Activated CD8-positive, alpha-beta memory T cell treated with anti-CD3 and anti-CD28 coated beads, Interleukin-2, amount 50 U/mL, for 1 hour (primary cell): ENCODE data around the gene LZTR1.

Source experiments
- DNase-seq: peaks from one replicate; pipeline ENCODE4 v3.0.0-alpha.2; 2020; ENCODE audit errors: extremely low read depth

LZTR1 gene

DNA sequence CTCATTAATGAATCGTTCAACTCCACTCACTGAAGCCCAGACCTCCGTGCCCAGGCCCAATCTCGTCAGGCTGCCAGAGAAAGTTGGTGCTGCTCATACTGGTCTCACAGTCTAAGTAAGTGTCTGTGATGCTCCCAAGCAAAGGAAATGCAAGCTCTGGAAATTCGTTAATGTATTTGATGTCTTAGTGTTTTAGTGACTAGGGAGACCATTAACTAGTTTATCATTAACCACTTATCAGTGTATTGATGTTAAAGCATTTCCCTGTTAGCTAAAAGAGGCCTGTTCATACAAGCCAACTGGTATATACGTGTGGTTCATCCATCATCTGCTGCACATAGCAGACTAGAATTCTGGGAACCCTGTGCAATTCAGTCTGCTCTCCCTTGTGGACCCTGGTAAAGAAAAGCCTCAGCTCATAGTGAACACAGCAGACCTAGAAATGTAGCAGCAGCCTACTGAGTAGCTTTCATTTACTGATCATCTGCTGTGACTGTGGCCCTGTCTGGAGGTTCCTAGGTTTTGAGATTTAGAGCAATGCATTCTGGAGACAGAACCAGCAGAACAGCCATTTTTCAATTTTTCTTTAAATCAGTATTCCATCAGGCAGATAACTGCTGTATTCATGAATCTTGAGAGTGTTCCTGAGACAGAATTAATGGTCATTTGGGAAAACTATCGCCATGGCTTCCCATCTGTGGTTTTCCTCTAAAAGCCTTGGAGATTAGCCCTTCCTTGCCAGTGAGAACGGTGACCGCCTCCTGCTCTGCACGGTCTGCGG lies 30.8 kb upstream of the LZTR1 start:
- DNase-seq, result no peak

DNA sequence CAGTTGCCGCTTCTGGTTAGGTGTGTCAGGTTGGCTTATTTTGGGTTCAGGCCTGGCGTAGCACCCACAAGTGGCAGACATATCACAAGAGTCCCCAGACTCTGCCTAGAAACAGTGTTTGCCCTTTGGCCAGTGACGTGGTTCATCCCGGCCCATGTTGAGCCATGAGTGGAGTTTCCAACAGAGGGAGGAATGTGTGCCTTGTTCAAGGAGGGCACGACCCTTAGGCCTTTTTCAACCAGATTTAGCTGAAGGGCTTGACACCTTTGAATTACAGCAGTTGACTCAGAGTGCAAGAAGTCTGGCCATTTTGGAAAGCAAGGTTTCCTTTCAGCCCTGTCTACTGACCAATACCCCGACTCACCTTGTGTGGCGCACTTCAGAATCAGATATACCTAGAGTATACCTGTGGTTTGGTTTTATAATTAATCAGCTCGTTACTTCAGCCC lies 30.1 kb upstream of the LZTR1 start:
- DNase-seq, result no peak

DNA sequence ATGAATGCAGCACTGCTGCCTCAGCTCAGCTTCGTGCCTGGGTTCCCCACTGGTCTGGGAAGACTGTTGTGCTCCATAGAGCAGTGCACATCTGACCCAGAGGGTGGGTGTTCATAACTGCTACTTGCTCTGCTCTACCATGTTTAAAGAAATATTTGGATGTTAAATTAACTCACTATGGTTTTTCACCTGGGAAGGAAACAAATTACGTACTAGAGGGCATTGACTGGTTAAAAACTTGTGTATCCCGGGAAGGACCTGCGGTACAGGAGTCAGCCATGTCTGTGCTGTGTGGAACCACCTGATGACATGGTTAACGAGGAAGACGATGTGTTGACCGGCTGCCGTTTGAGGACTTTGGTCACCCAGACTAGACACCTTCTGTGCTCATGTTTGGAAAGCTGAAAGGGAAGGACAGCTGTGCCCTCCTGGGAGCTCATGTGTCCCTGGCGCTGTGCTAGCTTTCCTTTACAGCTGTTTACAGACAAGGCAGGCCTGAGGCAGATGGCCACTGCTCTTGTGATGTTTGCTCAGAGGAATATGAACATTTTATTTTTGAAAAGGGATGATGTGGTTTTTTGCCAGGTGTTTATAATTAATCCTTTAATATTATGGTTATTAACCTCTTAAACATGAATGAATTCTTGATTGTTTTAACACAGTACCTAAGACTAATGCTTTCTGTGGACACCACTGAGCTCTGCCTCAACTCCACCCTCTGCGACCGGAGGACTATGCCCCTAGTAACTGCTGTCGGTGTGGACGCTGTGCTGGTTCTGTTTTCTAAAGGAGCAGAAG lies 29.4 kb upstream of the LZTR1 start:
- DNase-seq, result no peak

DNA sequence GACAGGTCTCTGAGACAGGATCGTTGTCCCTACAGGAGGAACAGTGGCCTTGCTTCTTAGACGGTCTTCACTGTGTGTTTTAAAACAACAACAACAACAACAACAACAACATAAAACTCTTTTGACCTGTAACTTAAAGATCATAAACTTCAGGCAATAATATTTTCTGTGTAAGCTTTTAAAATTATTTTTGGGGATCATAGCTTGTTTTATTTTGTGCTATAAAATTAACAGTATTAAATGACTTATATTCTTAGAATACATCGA lies 28.8 kb upstream of the LZTR1 start:
- no peak for DNase-seq

DNA sequence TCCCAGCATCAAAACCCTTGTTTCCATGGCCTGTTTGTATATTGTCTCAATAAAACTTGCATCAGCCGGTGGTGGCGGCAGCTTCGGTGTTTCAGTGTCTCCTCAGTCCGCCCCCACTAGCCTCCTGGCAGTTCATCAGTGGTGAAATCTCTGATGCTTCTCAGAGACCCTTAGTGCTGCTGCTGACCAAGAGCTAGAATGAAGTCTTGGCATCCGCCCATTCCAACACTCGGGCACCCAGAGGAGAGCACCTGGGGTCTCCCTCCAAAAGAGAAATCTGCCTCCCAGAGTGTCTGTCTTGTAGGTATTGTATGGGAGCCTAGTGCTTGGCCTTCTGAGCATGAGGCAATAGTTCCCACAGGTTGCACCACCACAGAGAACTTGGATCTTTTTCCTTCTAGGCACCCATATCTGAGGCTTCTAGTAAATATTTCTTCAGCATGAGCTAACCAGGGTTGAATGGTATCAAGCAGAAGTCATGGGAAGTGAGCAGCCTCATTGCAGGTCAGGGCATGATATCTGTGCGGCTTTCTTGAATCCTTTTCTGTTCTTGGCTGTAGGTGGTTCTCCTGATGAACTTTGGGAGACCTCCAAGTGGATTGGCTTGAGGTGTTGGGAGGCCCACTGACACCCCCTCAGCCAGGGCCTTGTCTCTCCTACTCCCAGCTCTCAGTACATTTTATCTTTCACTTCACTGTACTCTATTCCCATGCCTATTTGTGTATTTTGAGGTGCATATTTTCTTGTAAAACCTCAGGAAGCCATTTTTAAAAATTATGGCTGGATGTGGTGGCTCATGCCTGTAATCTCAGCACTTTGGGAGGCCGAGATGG lies 28.2 kb upstream of the LZTR1 start:
- no peak for DNase-seq

DNA sequence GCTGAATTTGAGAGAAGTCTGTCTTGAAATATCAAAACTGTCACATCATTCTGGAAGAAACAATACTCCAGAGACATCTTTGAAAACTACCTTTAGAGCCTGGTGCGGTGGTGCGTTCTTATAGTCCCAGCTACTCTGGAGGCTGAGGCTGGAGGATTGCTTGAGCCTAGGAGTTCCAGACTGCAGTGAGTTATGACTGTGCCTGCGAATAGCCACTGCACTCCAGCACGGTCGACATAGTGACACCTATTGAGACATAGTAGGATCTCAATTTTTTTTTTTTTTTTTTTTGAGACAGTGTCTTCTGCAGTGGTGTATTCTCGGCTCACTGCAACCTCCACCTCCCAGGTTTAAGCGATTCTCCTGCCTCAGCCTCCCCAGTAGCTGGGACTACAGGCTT lies 26.5 kb upstream of the LZTR1 start:
- no peak for DNase-seq

DNA sequence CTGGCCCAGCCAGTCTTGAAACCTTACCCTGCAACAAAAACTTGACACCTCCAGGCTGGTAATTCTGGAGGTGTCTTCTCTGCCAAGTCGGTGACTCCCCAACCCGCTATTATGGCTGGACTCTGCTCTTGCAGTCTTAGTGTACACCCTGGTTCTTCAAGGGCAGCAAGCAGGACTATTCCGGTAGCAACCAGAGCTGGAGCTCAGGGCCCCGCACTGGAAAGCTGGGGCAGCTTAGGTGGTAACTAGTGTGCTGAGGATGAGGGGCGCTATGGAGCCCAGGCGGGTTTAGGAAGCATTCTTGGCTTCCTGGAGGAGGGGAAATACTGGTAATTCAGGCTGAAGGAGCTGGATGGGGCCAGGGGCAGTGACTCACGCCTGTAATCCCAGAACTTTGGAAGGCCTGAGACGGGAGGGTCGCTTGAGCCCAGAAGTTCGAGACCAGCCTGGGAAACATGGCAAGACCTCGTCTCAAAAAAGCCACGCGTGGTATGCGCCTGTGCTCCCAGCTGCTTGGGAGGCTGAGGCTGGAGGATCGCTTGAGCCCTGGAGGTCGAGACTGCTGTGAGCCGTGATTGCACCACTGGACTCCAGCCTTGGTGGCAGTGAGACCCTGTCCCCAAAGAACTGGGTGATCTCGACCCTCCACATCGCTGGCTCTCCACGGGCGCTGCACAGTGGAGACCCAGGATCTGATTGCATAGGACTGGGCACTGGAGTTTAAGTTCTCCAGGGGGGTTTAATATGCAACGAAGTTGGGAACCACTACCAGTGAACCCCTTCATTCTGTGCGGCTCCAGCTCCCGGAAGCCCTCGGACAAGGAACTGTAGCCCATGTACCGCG lies 25.6 kb upstream of the LZTR1 start:
- DNase-seq, result no peak

DNA sequence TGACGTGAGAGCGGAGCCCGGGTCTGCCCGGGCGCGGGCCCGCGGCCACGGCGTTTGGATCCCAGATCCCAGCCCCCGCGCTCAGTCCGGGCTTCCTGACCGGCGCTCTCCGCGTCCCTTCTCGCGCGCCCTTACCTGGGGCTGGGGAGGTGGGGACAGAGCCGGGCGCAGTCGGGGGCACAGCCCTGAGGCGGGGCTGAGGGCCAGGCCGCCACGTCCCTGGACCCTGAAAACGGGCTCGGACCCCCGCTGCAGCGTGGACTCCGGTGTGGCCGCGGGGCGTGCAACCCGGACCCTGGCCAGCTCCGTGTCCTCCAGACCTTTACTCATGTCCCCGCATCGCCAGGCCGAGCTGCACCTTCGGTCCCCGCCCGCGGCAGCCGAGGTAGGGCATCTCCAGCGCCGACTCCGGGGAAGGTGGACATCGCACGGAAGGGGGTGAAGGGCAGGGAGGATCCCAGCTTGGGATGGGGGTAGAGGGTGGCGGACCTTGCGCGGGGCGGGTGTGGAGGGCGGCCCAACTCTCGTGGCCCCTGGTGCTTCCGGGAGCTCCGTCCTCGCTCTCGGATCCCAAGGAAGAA lies 24.9 kb upstream of the LZTR1 start:
- DNase-seq, result no peak

DNA sequence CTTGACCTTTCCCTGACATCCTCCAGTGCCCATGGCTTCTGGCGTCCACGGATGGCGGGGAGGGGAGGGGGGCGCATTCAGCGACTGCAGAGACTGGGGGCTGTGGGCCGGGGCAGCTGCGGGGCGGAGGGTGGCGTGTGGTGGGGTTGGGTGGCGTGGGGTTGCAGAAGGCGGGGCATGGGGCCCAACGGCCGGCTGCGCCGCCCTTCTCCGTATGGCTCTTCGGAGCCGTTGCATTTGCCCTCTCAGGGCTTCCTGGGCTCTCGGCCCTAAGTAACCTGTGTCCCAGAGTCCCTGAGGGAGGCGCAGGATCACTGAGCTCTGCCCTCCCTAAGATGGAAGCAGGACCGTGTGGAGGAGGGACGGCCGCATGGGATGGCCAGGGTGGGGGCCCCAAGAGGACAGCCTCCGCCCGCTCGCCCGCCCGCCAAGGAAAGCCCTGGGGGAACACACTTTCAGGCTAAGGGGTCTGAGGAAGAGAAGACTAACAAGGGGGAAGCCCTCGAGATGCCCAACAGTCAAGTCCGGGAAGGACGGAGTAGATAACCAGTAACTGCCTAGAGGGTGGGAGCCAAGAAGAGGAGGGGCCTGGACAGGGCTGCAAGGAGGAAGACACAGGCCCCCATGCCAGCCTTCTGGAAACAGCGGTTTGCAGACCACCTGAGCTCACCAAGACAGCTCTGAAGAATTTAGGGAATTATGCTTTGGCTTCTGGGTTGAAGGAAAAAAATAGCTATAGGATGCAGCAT lies 24.2 kb upstream of the LZTR1 start:
- no peak for DNase-seq

DNA sequence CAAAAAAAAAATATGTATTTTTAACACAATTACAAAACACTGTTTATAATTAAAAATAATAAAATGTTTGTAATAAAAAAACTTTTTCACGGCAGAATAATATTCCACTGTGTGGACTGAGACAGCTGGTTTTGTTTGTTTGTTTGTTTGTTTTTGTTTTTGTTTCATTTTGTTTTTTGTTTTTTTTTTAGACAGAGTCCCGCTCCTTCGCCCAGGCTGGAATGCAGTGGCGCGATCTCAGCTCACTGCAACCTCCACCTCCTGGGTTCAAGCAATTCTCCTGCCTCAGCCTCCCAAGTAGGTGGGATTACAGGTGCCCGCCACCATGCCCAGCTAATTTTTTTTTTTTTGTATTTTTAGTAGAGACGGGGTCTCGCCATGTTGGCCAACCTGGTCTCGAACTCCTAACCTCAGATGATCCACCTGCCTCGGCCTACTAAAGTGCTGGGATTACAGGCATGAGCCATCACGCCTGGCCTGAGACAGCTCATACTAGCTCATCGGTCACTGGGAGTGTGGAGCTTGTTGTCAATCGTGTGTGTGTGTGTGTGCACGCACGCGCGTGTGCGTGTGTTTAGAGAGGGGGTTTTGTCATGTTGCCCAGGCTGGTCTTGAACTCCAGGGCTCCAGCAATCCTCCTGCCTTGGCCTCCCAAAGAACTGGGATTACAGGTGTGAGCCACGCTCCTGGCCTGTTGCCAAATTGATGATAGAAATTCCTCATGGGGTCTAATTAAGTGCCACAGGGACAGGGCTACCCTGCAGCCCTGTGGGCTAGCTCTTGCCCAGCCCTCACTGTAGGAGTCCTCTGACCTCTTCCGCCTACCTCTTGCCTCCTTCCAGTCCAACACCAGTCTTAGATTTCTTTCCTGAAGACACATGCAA lies 22.3 kb upstream of the LZTR1 start:
- no peak for DNase-seq

DNA sequence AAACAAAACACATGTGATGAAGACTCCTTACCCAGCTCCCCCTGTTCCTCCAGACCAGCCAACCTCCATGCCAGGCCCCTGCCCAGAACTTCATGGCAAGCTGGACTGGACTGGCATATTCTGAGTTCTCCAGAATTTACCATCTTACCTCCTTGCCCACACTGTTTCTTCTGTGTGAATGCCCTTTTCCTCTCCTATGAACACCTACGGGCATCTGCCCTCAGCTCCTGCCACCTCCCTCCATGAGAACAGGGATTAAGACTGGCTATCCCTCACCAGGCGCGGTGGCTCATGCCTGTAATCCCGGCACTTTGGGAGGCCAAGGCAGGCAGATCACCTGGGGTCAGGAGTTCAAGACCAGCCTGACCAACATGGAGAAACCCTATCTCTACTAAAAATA lies 21.5 kb upstream of the LZTR1 start:
- no peak for DNase-seq

DNA sequence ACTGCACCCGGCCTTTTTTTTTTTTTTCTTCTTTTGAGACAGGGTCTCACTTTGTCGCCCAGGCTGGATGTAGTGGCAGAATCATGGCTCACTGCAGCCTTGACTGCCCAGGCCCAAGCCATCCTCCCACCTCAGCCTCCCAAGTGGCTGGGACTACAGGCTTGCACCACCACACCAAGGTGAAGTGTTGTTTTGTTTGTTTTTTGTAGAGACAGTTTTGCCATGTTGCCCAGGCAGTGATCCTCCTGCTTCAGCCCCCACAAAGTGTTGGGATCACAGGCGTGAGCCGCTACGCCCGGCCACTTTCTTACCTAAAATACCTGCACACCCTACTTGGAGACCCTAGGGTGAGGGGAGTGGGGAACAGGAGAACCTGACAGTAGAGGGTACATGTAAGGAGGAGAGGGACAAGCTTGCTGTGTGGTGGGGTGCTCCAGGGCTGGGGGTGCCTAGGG lies 19.6 kb upstream of the LZTR1 start:
- DNase-seq, result no peak

DNA sequence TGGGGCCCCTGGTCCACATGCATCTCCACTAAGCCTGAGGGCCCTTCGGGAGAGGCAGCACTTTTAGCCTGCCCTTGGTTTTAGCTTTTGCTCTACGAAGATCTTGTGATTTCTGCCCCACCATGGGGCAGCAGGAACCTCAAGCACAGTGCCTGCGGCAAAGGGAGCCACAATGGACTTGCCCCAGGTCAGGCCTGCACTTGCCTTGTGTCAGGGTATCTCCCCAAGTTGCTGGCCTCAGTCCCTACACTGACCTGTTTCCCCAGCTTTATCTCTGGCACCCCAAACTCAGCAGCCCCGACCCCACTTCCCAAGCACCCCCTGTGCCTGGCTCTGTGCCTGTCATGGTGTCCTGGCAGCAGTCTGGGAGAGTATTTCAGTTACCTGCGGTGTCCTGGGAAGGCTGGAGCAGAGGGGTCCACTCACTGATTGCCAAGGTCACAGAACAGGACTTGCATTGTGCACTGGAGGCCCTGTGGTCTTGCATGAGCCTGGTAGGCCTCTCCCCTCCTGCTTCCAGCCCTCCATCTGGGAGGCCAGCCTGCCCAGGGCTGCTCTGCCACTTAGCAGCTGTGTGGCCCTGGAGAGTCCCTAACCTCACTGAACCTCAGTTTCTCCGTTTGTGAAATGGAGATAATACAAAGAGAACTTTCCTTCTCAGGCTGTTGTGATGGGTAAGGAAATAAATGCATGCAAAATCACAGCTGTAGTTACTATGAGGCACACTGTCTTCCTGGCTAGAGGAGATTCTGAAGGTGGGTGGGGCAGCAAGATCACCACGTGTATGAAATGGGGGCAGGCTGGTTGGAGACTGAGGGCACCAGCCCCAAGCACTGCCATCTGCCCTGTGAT lies 18.7 kb upstream of the LZTR1 start:
- DNase-seq, result no peak

DNA sequence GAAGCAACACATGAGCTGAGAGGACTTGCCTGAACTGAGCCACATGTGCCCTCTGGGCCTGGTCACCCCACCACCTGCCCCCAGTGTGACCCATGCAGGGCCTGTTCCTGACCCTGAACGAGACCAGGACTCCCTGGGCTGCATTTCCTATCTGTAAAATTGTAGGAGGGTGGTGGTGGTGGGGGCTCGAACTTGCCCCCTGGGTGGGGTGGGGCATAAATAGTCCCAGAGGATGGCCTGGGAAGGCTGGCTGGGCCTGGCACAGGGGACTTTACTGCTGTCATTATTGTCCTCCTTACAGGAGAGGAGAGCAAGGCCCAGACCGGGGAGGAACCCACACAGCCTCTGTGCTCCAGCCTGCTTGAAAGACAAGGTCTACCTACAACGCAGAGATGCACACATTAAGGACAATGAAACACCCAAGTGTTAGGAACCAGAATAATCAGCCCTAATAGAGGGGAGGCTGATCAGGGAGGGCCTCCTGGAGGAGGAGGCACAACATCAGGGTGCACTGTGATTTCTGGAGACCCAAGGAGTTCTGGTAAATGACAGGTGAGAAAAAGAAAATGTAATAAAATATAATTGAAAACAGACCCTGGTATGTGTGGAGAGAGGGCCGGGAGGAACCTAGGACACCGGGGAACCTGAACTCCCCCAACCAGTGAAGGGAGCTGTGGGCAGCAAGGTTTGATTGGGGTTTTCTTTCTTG lies 17.9 kb upstream of the LZTR1 start:
- DNase-seq, result no peak

DNA sequence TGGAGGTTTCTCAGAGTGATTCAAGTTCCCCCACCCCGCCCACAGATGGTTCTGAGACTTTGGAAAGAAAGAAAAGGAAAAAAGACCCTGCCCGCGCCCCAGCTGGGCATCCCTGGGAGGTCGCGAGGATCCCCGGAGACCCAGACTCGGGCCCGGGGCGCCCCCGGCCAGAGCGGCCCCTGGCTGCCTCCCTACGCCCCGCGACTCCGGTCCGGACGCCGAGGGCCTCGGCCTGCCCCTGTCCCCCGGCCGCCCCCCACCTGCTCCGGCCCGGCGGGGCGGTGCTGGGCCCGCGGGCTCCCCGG lies 17.3 kb upstream of the LZTR1 start:
- DNase-seq, result no peak

DNA sequence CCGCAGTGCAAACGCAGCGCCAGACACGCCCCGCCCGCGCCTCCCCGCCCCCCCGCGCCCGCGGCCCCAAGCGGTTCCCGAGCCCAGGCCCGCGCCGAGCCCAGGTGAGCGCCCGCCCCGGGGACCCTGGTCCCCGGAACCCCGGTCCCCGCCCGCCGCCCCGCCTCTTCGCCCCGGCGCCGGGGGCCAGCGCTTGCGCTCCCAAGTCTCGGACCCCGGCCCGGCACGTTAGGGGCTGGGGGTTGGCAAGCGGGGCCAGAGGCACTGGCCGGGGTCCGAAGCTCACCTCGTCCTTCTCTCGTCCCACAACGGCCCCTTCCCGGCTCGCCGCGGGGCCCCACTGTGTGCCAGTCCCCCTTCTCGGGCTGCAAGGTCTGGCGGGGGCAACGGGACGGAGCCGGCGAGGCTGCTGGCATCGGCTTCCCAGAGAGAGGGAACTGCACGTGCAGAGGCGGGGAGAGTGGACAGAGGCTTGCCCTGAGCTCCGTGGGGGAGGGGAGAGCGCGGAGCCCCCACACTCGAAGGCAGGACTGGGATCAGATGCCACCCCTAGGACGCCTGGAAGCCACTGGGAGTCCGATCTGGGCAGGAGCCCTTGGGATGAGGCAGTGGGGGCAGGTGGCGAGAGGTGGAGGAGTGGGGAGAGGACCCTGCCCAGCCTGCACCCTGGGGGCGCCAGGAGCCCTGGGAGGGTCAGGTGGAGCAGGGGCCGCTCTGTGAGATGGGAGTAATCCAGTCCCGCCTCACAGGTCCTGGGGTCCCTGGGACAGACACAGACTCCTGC lies 16.8 kb upstream of the LZTR1 start:
- no peak for DNase-seq
